Measurements from ENCODE around the gene RALGAPA2. TPM values are rescaled to one million over a fixed set of nuclear protein-coding genes. Genes with fewer than 3 reads are reported as not detected.

Gene RALGAPA2
- total RNA-seq, 1 experiment from 2014 or later: 18.2 TPM

- no peaks in the 10 kb centered on the region; the same call in 1 of the 2 replicates for H3K27me3 Mint-ChIP-seq (ENCODE audit: low read depth)
- peak overlapping the region; percentile 19 for H3K4me3 Mint-ChIP-seq
- TF ChIP-seq ZNF138 (CRISPR knock-in tag; conservative IDR thresholded peaks at IDR 0.05) (no peak), FOXP1 (CRISPR knock-in tag; IDR thresholded peaks at IDR 0.05; ENCODE audit: borderline replicate concordance) (no peak), AR (CRISPR knock-in tag; IDR thresholded peaks at IDR 0.05) (no peak), SMAD4 (CRISPR knock-in tag; IDR thresholded peaks at IDR 0.05) (no peak), GABPB1 (CRISPR knock-in tag; IDR thresholded peaks at IDR 0.05) (0 out of 2 replicates have a peak, but pooled peaks have one; percentile 18)
- H3K27ac Mint-ChIP-seq: peak overlapping the region; percentile 86
- DNase-seq (ENCODE audit: low spot score) (peak; percentile 21), ATAC-seq (peak; percentile 86)
- H3K9me3 Mint-ChIP-seq: peaks cover 6% of the 10 kb centered on the region
- H3K36me3 Mint-ChIP-seq: peaks cover 1% of the 10 kb centered on the region
- CTCF ChIA-PET: interaction anchor here (1.0 to 3.2 kb wide), 3 partner anchors 78 to 149 kb away, joined by 3 to 10 read pairs (median 7); no protein-coding TSS in a partner anchor
- H3K4me1 Mint-ChIP-seq: peaks cover 24% of the 10 kb centered on the region
- POLR2A ChIA-PET: no interaction called here
Observed at GRCh38 chr20:20743511-20744169, 31.2 kb upstream of the RALGAPA2 start.

- no peak overlapping the region; the same call in 1 of the 2 replicates for H3K27ac Mint-ChIP-seq
- H3K36me3 Mint-ChIP-seq: no peaks in the 10 kb centered on the region
- TF ChIP-seq TCF7 (CRISPR knock-in tag; IDR thresholded peaks at IDR 0.05; ENCODE audit: low read depth): no peak
- ChIA-PET CTCF (interaction anchor here (0.7 to 0.9 kb wide), 2 partner anchors 84 to 307 kb away, joined by 3 read pairs; no protein-coding TSS in a partner anchor), POLR2A (no interaction called here)
- H3K27me3 Mint-ChIP-seq (ENCODE audit: low read depth): no peaks in the 10 kb centered on the region; the same call in 1 of the 2 replicates
- DNase-seq (ENCODE audit: low spot score) (no peak), ATAC-seq (no peak)
- peaks cover 6% of the 10 kb centered on the region for H3K9me3 Mint-ChIP-seq
- H3K4me3 Mint-ChIP-seq: no peak overlapping the region
- peaks cover 24% of the 10 kb centered on the region for H3K4me1 Mint-ChIP-seq
Observed at GRCh38 chr20:20741087-20742045, 28.9 kb upstream of the RALGAPA2 start.

GRCh38 chr20:20740541-20740940 lies 28.1 kb upstream of the RALGAPA2 start:
- no peak overlapping the region for H3K4me3 Mint-ChIP-seq
- no peaks in the 10 kb centered on the region; the same call in 1 of the 2 replicates for H3K27me3 Mint-ChIP-seq (ENCODE audit: low read depth)
- ATAC-seq: no peak
- TF ChIP-seq ERG (CRISPR knock-in tag; IDR thresholded peaks at IDR 0.05) (no peak), NR3C1 (CRISPR knock-in tag; conservative IDR thresholded peaks at IDR 0.05; ENCODE audit: low read depth) (no peak), NFATC4 (CRISPR knock-in tag; IDR thresholded peaks at IDR 0.05) (no peak), CTCF (IDR thresholded peaks at IDR 0.05) (no peak), ZNF281 (CRISPR knock-in tag; IDR thresholded peaks at IDR 0.05) (no peak), CREB1 (CRISPR knock-in tag; IDR thresholded peaks at IDR 0.05) (no peak), ATF2 (CRISPR knock-in tag; IDR thresholded peaks at IDR 0.05; ENCODE audit: borderline replicate concordance, low read depth) (no peak), MYBL2 (CRISPR knock-in tag; IDR thresholded peaks at IDR 0.05) (no peak)
- H3K36me3 Mint-ChIP-seq: no peaks in the 10 kb centered on the region
- H3K4me1 Mint-ChIP-seq: peaks cover 24% of the 10 kb centered on the region
- ChIA-PET CTCF (interaction anchor here (0.7 to 0.9 kb wide), 2 partner anchors 85 to 308 kb away, joined by 3 read pairs; no protein-coding TSS in a partner anchor), POLR2A (no interaction called here)
- H3K27ac Mint-ChIP-seq: no peak overlapping the region
- H3K9me3 Mint-ChIP-seq: peaks cover 6% of the 10 kb centered on the region
- DNase-seq (ENCODE audit: low spot score): no peak
